ENCODE results near the gene KRTAP5-8. TPM values are rescaled to one million over a fixed set of nuclear protein-coding genes. Genes with fewer than 3 reads are reported as not detected.

The KRTAP5-8 gene
- total RNA-seq, 1 experiment from 2014 or later, result not detected

- H3K36me3 ChIP-seq (ENCODE audit: control insufficient read depth, insufficient read depth, low read length), result peaks cover 10% of the 10 kb centered on the region
- Mint-ChIP-seq H3K4me3 (ENCODE audit: unreplicated experiment) (no peak overlapping the region), H3K9me3 (ENCODE audit: unreplicated experiment) (no peaks in the 10 kb centered on the region), H3K27me3 (ENCODE audit: insufficient read depth, unreplicated experiment) (no peaks in the 10 kb centered on the region), H3K36me3 (ENCODE audit: insufficient read depth, unreplicated experiment) (peaks cover 31% of the 10 kb centered on the region), H3K27ac (ENCODE audit: unreplicated experiment) (no peak overlapping the region), H3K4me1 (ENCODE audit: low read depth, unreplicated experiment) (no peaks in the 10 kb centered on the region)
- H3K4me3 ChIP-seq (ENCODE audit: low read depth, low read length), result no peak overlapping the region
- H3K4me1 ChIP-seq, result no peaks in the 10 kb centered on the region
- intact Hi-C loops (cut with micrococcal nuclease; ENCODE audit: unreplicated experiment), result no loop called here
- DNase-seq, result peak in 1 of 2 experiments; percentile 41
- BruUV-seq (replicated peaks), result no TSS peak
- ChIA-PET CTCF (no interaction called here), POLR2A (no interaction called here)
- H3K9me3 ChIP-seq, result no peaks in the 10 kb centered on the region
- H3K27me3 ChIP-seq (replicated peaks; ENCODE audit: control insufficient read depth, insufficient read depth, low read length), result no peaks in the 10 kb centered on the region
- TF ChIP-seq CTCF (IDR thresholded peaks at IDR 0.05; ENCODE audit: insufficient read depth in 1 of 2, low read depth in 1 of 2, low read length in 1 of 2, severe bottlenecking in 1 of 2, unreplicated experiment in 1 of 2), result no peak
Observed at GRCh38 chr11:71500601-71501021, 37.2 kb upstream of the KRTAP5-8 start.

- peak in 1 of 2 experiments; percentile 34 for DNase-seq
- Mint-ChIP-seq H3K36me3 (ENCODE audit: insufficient read depth, unreplicated experiment) (peaks cover 25% of the 10 kb centered on the region), H3K9me3 (ENCODE audit: unreplicated experiment) (no peaks in the 10 kb centered on the region), H3K27ac (ENCODE audit: unreplicated experiment) (no peak overlapping the region), H3K4me1 (ENCODE audit: low read depth, unreplicated experiment) (no peaks in the 10 kb centered on the region), H3K4me3 (ENCODE audit: unreplicated experiment) (no peak overlapping the region), H3K27me3 (ENCODE audit: insufficient read depth, unreplicated experiment) (no peaks in the 10 kb centered on the region)
- intact Hi-C loops (cut with micrococcal nuclease; ENCODE audit: unreplicated experiment), result no loop called here
- Histone ChIP-seq H3K36me3 (ENCODE audit: control insufficient read depth, insufficient read depth, low read length) (peaks cover 10% of the 10 kb centered on the region), H3K27me3 (replicated peaks; ENCODE audit: control insufficient read depth, insufficient read depth, low read length) (no peaks in the 10 kb centered on the region), H3K9me3 (no peaks in the 10 kb centered on the region), H3K4me3 (ENCODE audit: low read depth, low read length) (no peak overlapping the region), H3K4me1 (no peaks in the 10 kb centered on the region)
- no TSS peak for BruUV-seq (replicated peaks)
- POLR2A ChIA-PET, result no interaction called here
- CTCF ChIA-PET, result no interaction called here
- no peak for TF ChIP-seq CTCF (IDR thresholded peaks at IDR 0.05; ENCODE audit: insufficient read depth in 1 of 2, low read depth in 1 of 2, low read length in 1 of 2, severe bottlenecking in 1 of 2, unreplicated experiment in 1 of 2)
Observed at GRCh38 chr11:71501071-71501985, 36.5 kb upstream of the KRTAP5-8 start.

- Mint-ChIP-seq H3K4me3 (ENCODE audit: unreplicated experiment) (no peak overlapping the region), H3K9me3 (ENCODE audit: unreplicated experiment) (no peaks in the 10 kb centered on the region), H3K27me3 (ENCODE audit: insufficient read depth, unreplicated experiment) (no peaks in the 10 kb centered on the region), H3K36me3 (ENCODE audit: insufficient read depth, unreplicated experiment) (peaks cover 18% of the 10 kb centered on the region), H3K27ac (ENCODE audit: unreplicated experiment) (no peak overlapping the region), H3K4me1 (ENCODE audit: low read depth, unreplicated experiment) (no peaks in the 10 kb centered on the region)
- Histone ChIP-seq H3K36me3 (ENCODE audit: control insufficient read depth, insufficient read depth, low read length) (peaks cover 10% of the 10 kb centered on the region), H3K4me1 (no peaks in the 10 kb centered on the region), H3K27me3 (replicated peaks; ENCODE audit: control insufficient read depth, insufficient read depth, low read length) (no peaks in the 10 kb centered on the region), H3K4me3 (ENCODE audit: low read depth, low read length) (no peak overlapping the region), H3K9me3 (no peaks in the 10 kb centered on the region)
- peak in 1 of 2 experiments; percentile 37 for DNase-seq
- CTCF ChIA-PET, result no interaction called here
- POLR2A ChIA-PET, result no interaction called here
- intact Hi-C loops (cut with micrococcal nuclease; ENCODE audit: unreplicated experiment), result no loop called here
- no TSS peak for BruUV-seq (replicated peaks)
- TF ChIP-seq CTCF (IDR thresholded peaks at IDR 0.05; ENCODE audit: insufficient read depth in 1 of 2, low read depth in 1 of 2, low read length in 1 of 2, severe bottlenecking in 1 of 2, unreplicated experiment in 1 of 2), result no peak
Observed at GRCh38 chr11:71502026-71502425, 35.8 kb upstream of the KRTAP5-8 start.
